Retinal pigment epithelial cell (primary cell): ENCODE data around the gene RAB8B.
A peak's percentile ranks its signal among the peaks of the same experiment; 100 is the strongest.

Experiments used
- DNase-seq: peaks from one replicate; pipeline ENCODE4 v3.0.0-alpha.2; 2010; ENCODE audit warnings: low read depth
- H3K4me3 ChIP-seq: 2 replicates; pipeline ENCODE4 v1.5.1; 2011; ENCODE audit warnings: mild to moderate bottlenecking, low read length, control low read depth, moderate library complexity
- CTCF ChIP-seq: conservative IDR thresholded peaks from 2 replicates; pipeline ENCODE4 v1.5.1; 2011; ENCODE audit warnings: low read depth, low read length, control low read depth, inconsistent platforms

RAB8B gene

GRCh38 chr15:63188926-63189871 is at the start of gene RAB8B:
Gene RAB8B (plus strand): TSS chr15:63189606. CDS start chr15:63189625, 19 bp downstream.
- DNase-seq = peak; percentile 69
- TF ChIP-seq CTCF = peak; percentile 23
- H3K4me3 ChIP-seq = peak within 1 kb of the TSS; percentile 88

GRCh38 chr15:63140936-63141335 is 48.5 kb upstream of the RAB8B start:
- no peak for DNase-seq
- TF ChIP-seq CTCF = no peak
- H3K4me3 ChIP-seq = no peak overlapping the region

- TF ChIP-seq CTCF = no peak
- DNase-seq = no peak
- H3K4me3 ChIP-seq = no peak overlapping the region
Measured at GRCh38 chr15:63145426-63145825, 44.0 kb upstream of the RAB8B start.

- no peak for TF ChIP-seq CTCF
- no peak for DNase-seq
- no peak overlapping the region for H3K4me3 ChIP-seq
Measured at GRCh38 chr15:63146684-63147083, 42.7 kb upstream of the RAB8B start.

GRCh38 chr15:63151665-63152064 is 37.7 kb upstream of the RAB8B start:
- DNase-seq = no peak
- no peak overlapping the region for H3K4me3 ChIP-seq
- TF ChIP-seq CTCF = no peak

- no peak for TF ChIP-seq CTCF
- peak overlapping the region; percentile 98 for H3K4me3 ChIP-seq
- no peak for DNase-seq
Measured at GRCh38 chr15:63155486-63155885, 33.9 kb upstream of the RAB8B start.

GRCh38 chr15:63156086-63156710 is 33.2 kb upstream of the RAB8B start:
- TF ChIP-seq CTCF = no peak
- DNase-seq = no peak
- peak overlapping the region; percentile 98 for H3K4me3 ChIP-seq
